ENCODE measurements around the gene NAB2. TPM values are rescaled to one million over a fixed set of nuclear protein-coding genes. Genes with fewer than 3 reads are reported as not detected.
"Not testable (repeated sequence)": the region's sequence is repeated elsewhere in the genome, so short reads cannot be mapped to it uniquely, and the experiment has no call there.

The NAB2 gene
- total RNA-seq, 1 donor from 2014 or later: 14.0 TPM

- H3K36me3 Mint-ChIP-seq (ENCODE audit: low read depth, unreplicated experiment): peaks cover 3% of the 10 kb centered on the region
- no peak for DNase-seq (ENCODE audit: low spot score)
Measured at GRCh38 chr12:57048423-57049118, 40.3 kb upstream of the NAB2 start.

GRCh38 chr12:57049119-57049446, 39.8 kb upstream of the NAB2 start:
- no peak for TF ChIP-seq CTCF (IDR thresholded peaks at IDR 0.05; ENCODE audit: unreplicated experiment)
- Mint-ChIP-seq H3K4me1 (ENCODE audit: unreplicated experiment) (peaks cover 15% of the 10 kb centered on the region), H3K27me3 (ENCODE audit: unreplicated experiment) (peaks cover 5% of the 10 kb centered on the region), H3K4me3 (ENCODE audit: unreplicated experiment) (no peak overlapping the region), H3K9me3 (ENCODE audit: unreplicated experiment) (no peaks in the 10 kb centered on the region), H3K36me3 (ENCODE audit: low read depth, unreplicated experiment) (peaks cover 3% of the 10 kb centered on the region), H3K27ac (ENCODE audit: unreplicated experiment) (no peak overlapping the region)
- DNase-seq (ENCODE audit: low spot score): no peak

More at GRCh38 chr12:57048423-57049118, 40.3 kb upstream of the NAB2 start:
- Mint-ChIP-seq H3K27me3 (ENCODE audit: unreplicated experiment) (peaks cover 5% of the 10 kb centered on the region), H3K4me1 (ENCODE audit: unreplicated experiment) (peaks cover 15% of the 10 kb centered on the region), H3K9me3 (ENCODE audit: unreplicated experiment) (no peaks in the 10 kb centered on the region), H3K4me3 (ENCODE audit: unreplicated experiment) (no peak overlapping the region), H3K27ac (ENCODE audit: unreplicated experiment) (no peak overlapping the region)
- TF ChIP-seq CTCF (IDR thresholded peaks at IDR 0.05; ENCODE audit: unreplicated experiment): no peak

GRCh38 chr12:57049890-57050289, 39.0 kb upstream of the NAB2 start, which contains the start of gene MYO1A:
Gene MYO1A (minus strand): TSS chr12:57050129. CDS start chr12:57048323, 1,806 bp downstream.
- H3K9me3 Mint-ChIP-seq (ENCODE audit: unreplicated experiment): no peaks in the 10 kb centered on the region
- no peak for TF ChIP-seq CTCF (IDR thresholded peaks at IDR 0.05; ENCODE audit: unreplicated experiment)
- no peak within 1 kb of the TSS for H3K4me3 Mint-ChIP-seq (ENCODE audit: unreplicated experiment)
- no peak within 1 kb of the TSS for H3K27ac Mint-ChIP-seq (ENCODE audit: unreplicated experiment)
- peaks cover 3% of the 10 kb centered on the region for H3K36me3 Mint-ChIP-seq (ENCODE audit: low read depth, unreplicated experiment)
- H3K27me3 Mint-ChIP-seq (ENCODE audit: unreplicated experiment): peaks cover 5% of the 10 kb centered on the region
- peak; percentile 40 for DNase-seq (ENCODE audit: low spot score)
- H3K4me1 Mint-ChIP-seq (ENCODE audit: unreplicated experiment): peaks cover 15% of the 10 kb centered on the region

- TF ChIP-seq CTCF (IDR thresholded peaks at IDR 0.05; ENCODE audit: unreplicated experiment): no peak
- no peak overlapping the region for H3K4me3 Mint-ChIP-seq (ENCODE audit: unreplicated experiment)
- peaks cover 3% of the 10 kb centered on the region for H3K36me3 Mint-ChIP-seq (ENCODE audit: low read depth, unreplicated experiment)
- no peak for DNase-seq (ENCODE audit: low spot score)
- peaks cover 4% of the 10 kb centered on the region for H3K27me3 Mint-ChIP-seq (ENCODE audit: unreplicated experiment)
- no peaks in the 10 kb centered on the region for H3K9me3 Mint-ChIP-seq (ENCODE audit: unreplicated experiment)
- no peak overlapping the region for H3K27ac Mint-ChIP-seq (ENCODE audit: unreplicated experiment)
- H3K4me1 Mint-ChIP-seq (ENCODE audit: unreplicated experiment): peaks cover 9% of the 10 kb centered on the region
Measured at GRCh38 chr12:57051011-57051410, 37.9 kb upstream of the NAB2 start.

GRCh38 chr12:57053146-57053545, 35.8 kb upstream of the NAB2 start:
- H3K4me3 Mint-ChIP-seq (ENCODE audit: unreplicated experiment); H3K4me1 Mint-ChIP-seq (ENCODE audit: unreplicated experiment); H3K9me3 Mint-ChIP-seq (ENCODE audit: unreplicated experiment); H3K27ac Mint-ChIP-seq (ENCODE audit: unreplicated experiment); H3K36me3 Mint-ChIP-seq (ENCODE audit: low read depth, unreplicated experiment); H3K27me3 Mint-ChIP-seq (ENCODE audit: unreplicated experiment); DNase-seq (ENCODE audit: low spot score): not testable (repeated sequence)

GRCh38 chr12:57053901-57054300, 35.0 kb upstream of the NAB2 start:
- not testable (repeated sequence) for H3K9me3 Mint-ChIP-seq (ENCODE audit: unreplicated experiment); H3K4me3 Mint-ChIP-seq (ENCODE audit: unreplicated experiment); H3K27me3 Mint-ChIP-seq (ENCODE audit: unreplicated experiment); H3K27ac Mint-ChIP-seq (ENCODE audit: unreplicated experiment); H3K36me3 Mint-ChIP-seq (ENCODE audit: low read depth, unreplicated experiment); H3K4me1 Mint-ChIP-seq (ENCODE audit: unreplicated experiment); DNase-seq (ENCODE audit: low spot score)

Data from endothelial cell (in vitro differentiated cells).